Upper lobe of left lung (tissue), 6 donors: ENCODE results near the gene ADGRG3. TPM values are rescaled to one million over a fixed set of nuclear protein-coding genes. Genes with fewer than 3 reads are reported as not detected.

Source experiments
- ATAC-seq, 2 donors: fragments of 200-7000 bp; cut with Tn5 transposase; one replicate each; pipeline ENCODE4 v1.9.1; 2022; ENCODE audit warnings: mild to moderate bottlenecking in 2 of 2, moderate library complexity in 2 of 2; ENCODE audit not compliant: low FRiP score in 2 of 2
- DNase-seq, 2 donors: peaks; one replicate each; pipeline ENCODE4 v3.0.0-alpha.2; 2019 to 2020
- H3K27ac ChIP-seq, 4 donors: fragments of 200-600 bp; sonication (generic); one replicate each; pipeline ENCODE4 v1.5.1; 2016 to 2019
- H3K27me3 ChIP-seq, 4 donors: fragments of 200-600 bp; sonication (generic); one replicate each; pipeline ENCODE4 v1.5.1; 2017 to 2019
- H3K36me3 ChIP-seq, 4 donors: fragments of 200-600 bp; sonication (generic); one replicate each; pipeline ENCODE4 v1.5.1; 2016 to 2019
- H3K4me1 ChIP-seq, 4 donors: fragments of 200-600 bp; sonication (generic); one replicate each; pipeline ENCODE4 v1.5.1; 2018 to 2019
- H3K4me3 ChIP-seq, 4 donors: fragments of 200-600 bp; sonication (generic); one replicate each; pipeline ENCODE4 v1.5.1; 2017 to 2019; ENCODE audit warnings: mild to moderate bottlenecking in 2 of 4, moderate library complexity in 1 of 4
- H3K9me3 ChIP-seq, 4 donors: fragments of 200-600 bp; sonication (generic); one replicate each; pipeline ENCODE4 v1.5.1; 2018 to 2019
- CTCF ChIP-seq, 6 experiments: fragments of 450-650 bp in 4 of 6; fragments of 200-600 bp in 2 of 6; sonication (generic) in 2 of 6; IDR thresholded peaks; one replicate each; pipeline ENCODE4 v1.5.1; 2016 to 2019; ENCODE audit warnings: antibody characterized with exemption in 6 of 6
- EP300 ChIP-seq, 4 donors: sonication (generic); formaldehyde crosslinking; IDR thresholded peaks; one replicate each; pipeline ENCODE4 v1.5.1; 2017; ENCODE audit warnings: antibody characterized with exemption in 4 of 4, control low read depth in 2 of 4
- POLR2A ChIP-seq, 4 donors: fragments of 450-650 bp; IDR thresholded peaks; one replicate each; pipeline ENCODE4 v1.5.1; 2016 to 2017; ENCODE audit warnings: antibody characterized with exemption in 4 of 4, mild to moderate bottlenecking in 2 of 4
- POLR2AphosphoS5 ChIP-seq, 2 donors: sonication (generic); formaldehyde crosslinking; IDR thresholded peaks; one replicate each; pipeline ENCODE4 v1.5.1; 2017; ENCODE audit warnings: antibody characterized with exemption in 2 of 2
- WGBS, 2 donors: methylation state at CpG; one replicate each; pipeline ENCODE4 v1.1.5; 2017 to 2018; 5-methylcytosine and 5-hydroxymethylcytosine counted together
- total RNA-seq, 6 donors: library from RNA; depleted of rRNA in 4 of 6; stranded (reverse); fragments of >200 nt in 4 of 6; gene quantifications; one replicate each; pipeline versions ENCODE4 v1.1.0 to v1.2.1, GENCODE V29; 2016 to 2021
- donor health status: DM: no; HTN: no; CAD: no; lungs with moderate emphysema.
- donor health status: DM: no; HTN: yes; CAD: no; lungs with severe emphysema.

Gene ADGRG3
- 10 to 100 TPM in 2 of 6 donors, 1 to 10 TPM in 4; 3.1 to 17.2 (median 8.4) TPM for total RNA-seq

GRCh38 chr16:57668263-57668571, at the start of gene ADGRG3:
TSS of gene ADGRG3 (plus strand) at chr16:57668306. CDS start at chr16:57668348, 42 bp downstream.
- DNase-seq (peak in 1 of 2 donors; percentile 82), ATAC-seq (peak in 1 of 2 donors; percentile 11)
- no peak for TF ChIP-seq POLR2AphosphoS5 (IDR thresholded peaks at IDR 0.05)
- no peak for TF ChIP-seq POLR2A (IDR thresholded peaks at IDR 0.05)
- TF ChIP-seq EP300 (IDR thresholded peaks at IDR 0.05): no peak
- no peak for TF ChIP-seq CTCF (IDR thresholded peaks at IDR 0.05)
- Histone ChIP-seq H3K9me3 (no peaks in the 10 kb centered on the region), H3K27ac (peak within 1 kb of the TSS; percentile 54 to 88 (median 78)), H3K4me3 (peak within 1 kb of the TSS in 1 of 4 donors; percentile 9), H3K4me1 (peaks cover 0 to 9% (median 3%) of the 10 kb centered on the region in 4 donors), H3K27me3 (no peaks in the 10 kb centered on the region), H3K36me3 (peaks cover 0 to 19% (median 6%) of the 10 kb centered on the region in 4 donors)
- 87 to 93% methylated on average over 8 to 11 of the region's 11 CpGs for WGBS, 2 donors

GRCh38 chr16:57619133-57619605, 48.9 kb upstream of the ADGRG3 start:
- TF ChIP-seq CTCF (IDR thresholded peaks at IDR 0.05) (no peak), POLR2A (IDR thresholded peaks at IDR 0.05) (no peak), EP300 (IDR thresholded peaks at IDR 0.05) (no peak), POLR2AphosphoS5 (IDR thresholded peaks at IDR 0.05) (no peak)
- Histone ChIP-seq H3K4me3 (no peak overlapping the region), H3K36me3 (no peaks in the 10 kb centered on the region), H3K27ac (peak overlapping the region in 1 of 4 donors; percentile 34), H3K9me3 (no peaks in the 10 kb centered on the region), H3K27me3 (no peaks in the 10 kb centered on the region), H3K4me1 (peaks cover 3 to 29% (median 13%) of the 10 kb centered on the region in 4 donors)
- 84 to 91% methylated on average over 6 to 8 of the region's 8 CpGs for WGBS, 2 donors
- ATAC-seq (no peak), DNase-seq (no peak)

GRCh38 chr16:57619606-57620334, 48.3 kb upstream of the ADGRG3 start:
- Histone ChIP-seq H3K4me3 (peak overlapping the region in 3 of 4 donors; percentile 12 to 37 (median 23)), H3K9me3 (no peaks in the 10 kb centered on the region), H3K27ac (peak overlapping the region; percentile 34 to 71 (median 48)), H3K36me3 (no peaks in the 10 kb centered on the region), H3K27me3 (no peaks in the 10 kb centered on the region), H3K4me1 (peaks cover 3 to 29% (median 16%) of the 10 kb centered on the region in 4 donors)
- ATAC-seq: peak; percentile 22 to 80
- no peak for TF ChIP-seq CTCF (IDR thresholded peaks at IDR 0.05)
- TF ChIP-seq POLR2A (IDR thresholded peaks at IDR 0.05): peak in 1 of 4 donors; percentile 39
- peak; percentile 72 to 84 for DNase-seq
- 78% methylated on average over 10 to 16 of the region's 16 CpGs for WGBS, 2 donors

- WGBS, 2 donors: 45 to 61% methylated on average over 6 to 27 of the region's 27 CpGs
- H3K36me3 ChIP-seq: no peaks in the 10 kb centered on the region
- peak overlapping the region; percentile 34 to 71 (median 48) for H3K27ac ChIP-seq
- H3K9me3 ChIP-seq: no peaks in the 10 kb centered on the region
- peak; percentile 59 to 64 for DNase-seq
- H3K4me1 ChIP-seq: peaks cover 3 to 29% (median 16%) of the 10 kb centered on the region in 4 donors
- peak overlapping the region in 3 of 4 donors; percentile 12 to 37 (median 23) for H3K4me3 ChIP-seq
- TF ChIP-seq POLR2A (IDR thresholded peaks at IDR 0.05) (no peak), EP300 (IDR thresholded peaks at IDR 0.05) (no peak), POLR2AphosphoS5 (IDR thresholded peaks at IDR 0.05) (no peak), CTCF (IDR thresholded peaks at IDR 0.05) (no peak)
- H3K27me3 ChIP-seq: no peaks in the 10 kb centered on the region
- ATAC-seq: peak in 1 of 2 donors; percentile 47
These were observed 47.5 kb upstream of the ADGRG3 start for GRCh38 chr16:57620335-57621231.
